ENCODE data around the gene TMEM163.
"Not testable (repeated sequence)": the region's sequence is repeated elsewhere in the genome, so short reads cannot be mapped to it uniquely, and the experiment has no call there.

TMEM163 gene

DNA sequence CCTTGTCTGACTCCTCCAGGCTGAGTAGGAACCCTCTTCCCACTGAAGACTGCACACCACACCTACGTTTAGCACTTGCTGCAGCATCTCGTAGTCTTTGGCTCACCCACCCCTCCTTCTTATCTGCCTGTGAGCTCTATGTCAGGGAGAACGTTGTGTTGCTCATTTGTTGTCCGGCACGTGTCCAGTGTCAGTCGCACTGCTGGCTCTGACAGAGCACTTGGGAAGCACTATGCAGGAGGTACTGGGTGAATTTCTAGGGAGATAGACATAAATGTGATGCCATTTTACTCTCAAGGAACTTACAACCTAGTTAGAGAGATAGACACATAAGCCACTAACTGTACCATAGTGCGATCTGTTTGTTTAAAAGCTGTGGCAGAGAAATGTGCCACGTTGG lies 241.8 kb downstream of the TMEM163 start:
- H3K4me3 ChIP-seq (ENCODE audit: low read depth, low read length); DNase-seq (ENCODE audit: low read depth): not testable (repeated sequence)

DNA sequence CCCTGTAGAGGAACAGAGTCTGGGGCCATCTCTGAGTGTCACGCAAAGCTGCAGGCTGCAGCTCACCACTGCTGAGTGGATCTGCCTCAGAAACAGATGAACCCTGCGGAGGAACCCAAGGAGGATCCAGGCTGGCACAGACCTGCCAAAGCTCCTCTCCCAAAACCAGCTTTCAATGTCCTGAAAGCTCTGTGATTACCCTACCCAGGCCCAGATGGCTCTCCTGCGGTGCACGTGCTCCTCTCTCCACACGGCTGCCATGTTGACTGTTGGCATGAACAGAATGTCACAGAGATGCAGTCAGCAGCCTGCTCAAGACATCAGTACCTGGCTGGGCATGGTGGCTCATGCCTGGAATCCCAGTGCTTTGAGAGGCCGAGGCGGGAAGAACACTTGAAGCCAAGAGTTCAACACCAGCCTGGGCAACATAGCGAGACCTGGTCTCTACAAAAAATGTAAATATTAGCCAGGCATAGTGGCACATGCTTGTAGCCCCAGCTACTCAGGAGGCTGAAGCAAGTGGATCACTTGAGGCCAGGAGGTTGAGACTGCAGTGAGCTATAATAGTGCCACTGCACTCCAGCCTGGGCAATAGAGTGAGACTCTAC lies 248.1 kb downstream of the TMEM163 start:
- no peak for DNase-seq (ENCODE audit: low read depth)
- H3K4me3 ChIP-seq (ENCODE audit: low read depth, low read length) = no peak overlapping the region

DNA sequence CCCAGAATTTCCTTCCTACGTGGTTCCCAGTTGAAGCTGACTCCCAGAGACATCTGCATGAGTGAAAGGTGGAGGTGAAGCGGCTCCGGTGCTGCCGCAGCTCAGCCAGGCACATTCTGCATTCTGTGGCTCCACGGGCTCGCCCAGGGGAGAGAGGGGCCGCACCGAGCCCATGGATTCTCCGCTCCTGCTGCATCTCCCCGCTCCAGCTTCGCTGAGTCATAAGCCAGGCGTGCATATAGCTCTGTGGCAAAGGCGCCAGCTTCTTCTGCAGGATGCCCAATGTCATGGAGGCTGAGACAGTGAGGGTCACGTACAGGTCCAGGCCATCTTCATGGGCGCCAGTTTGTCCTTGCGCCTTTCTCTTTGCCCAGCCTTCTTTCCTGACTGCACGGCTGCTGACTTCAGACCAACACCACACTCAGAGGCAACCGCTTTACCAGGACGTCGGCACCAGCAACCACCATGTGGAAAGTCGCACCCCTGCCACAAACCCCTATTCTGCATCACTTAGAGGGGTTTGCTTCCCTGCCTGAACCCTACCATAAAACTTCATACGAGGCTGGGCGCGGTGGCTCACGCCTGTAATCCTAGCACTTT lies 249.2 kb downstream of the TMEM163 start:
- no peak for DNase-seq (ENCODE audit: low read depth)
- H3K4me3 ChIP-seq (ENCODE audit: low read depth, low read length) = no peak overlapping the region

DNA sequence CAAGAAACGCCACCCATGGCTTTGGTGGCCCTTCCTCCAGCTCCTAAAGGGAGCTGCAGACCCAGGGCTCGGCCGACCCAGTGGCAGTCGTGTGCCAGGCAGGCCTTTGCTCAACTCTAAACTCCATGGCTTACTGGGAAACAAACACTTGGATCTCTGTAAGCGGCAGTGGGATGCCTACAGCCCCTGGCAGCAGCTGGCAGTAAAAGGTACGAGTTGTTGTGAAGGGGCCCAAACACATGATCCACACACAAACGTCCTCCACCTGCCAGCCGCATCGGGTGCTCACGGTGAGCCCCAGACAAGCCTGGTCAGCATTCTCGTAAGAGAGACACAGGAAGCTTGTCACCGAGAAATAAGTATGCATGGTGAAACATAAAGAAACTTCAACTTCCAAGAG lies 250.0 kb downstream of the TMEM163 start:
- H3K4me3 ChIP-seq (ENCODE audit: low read depth, low read length) = no peak overlapping the region
- DNase-seq (ENCODE audit: low read depth) = no peak

DNA sequence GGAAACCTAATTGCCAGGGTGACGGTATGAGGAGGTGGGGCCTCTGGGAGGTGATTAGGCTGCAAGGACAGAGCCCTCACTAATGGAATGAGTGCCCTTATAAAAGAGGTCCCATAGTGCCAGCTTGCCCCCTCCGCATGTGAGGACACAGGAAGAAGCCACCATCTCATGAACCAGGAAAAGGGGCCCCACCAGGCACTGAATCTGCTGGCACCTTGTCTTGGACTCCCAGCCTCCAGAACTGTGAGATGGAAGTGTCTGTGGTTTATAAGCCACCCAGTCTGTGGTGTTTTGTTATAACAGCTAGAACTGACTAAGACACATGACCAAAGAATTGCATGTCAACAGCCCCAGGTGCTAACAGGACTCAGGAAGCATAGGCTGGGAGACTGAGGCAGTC lies 250.6 kb downstream of the TMEM163 start:
- H3K4me3 ChIP-seq (ENCODE audit: low read depth, low read length) = no peak overlapping the region

DNA sequence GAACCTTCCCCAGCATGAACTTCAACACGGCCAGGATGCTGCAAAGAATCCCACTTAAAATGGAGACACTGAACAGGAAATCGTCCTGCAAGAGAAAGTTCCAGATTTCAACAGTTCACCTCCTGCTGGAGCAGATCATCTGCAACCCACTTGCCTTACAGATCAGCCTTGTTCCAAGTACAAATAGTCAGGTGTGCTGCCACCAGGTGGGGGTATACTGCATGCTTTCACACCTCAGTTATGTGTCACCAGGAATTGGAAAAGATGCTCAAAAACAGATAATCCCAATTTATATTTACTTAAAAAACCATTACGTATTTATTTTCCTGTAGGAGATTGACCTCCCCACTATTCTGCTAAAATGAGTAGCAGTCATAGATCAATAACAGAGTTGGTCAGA lies 252.7 kb downstream of the TMEM163 start:
- H3K4me3 ChIP-seq (ENCODE audit: low read depth, low read length) = no peak overlapping the region
- no peak for DNase-seq (ENCODE audit: low read depth)

More for the DNA sequence above, 250.6 kb downstream of the TMEM163 start:
- no peak for DNase-seq (ENCODE audit: low read depth)

DNA sequence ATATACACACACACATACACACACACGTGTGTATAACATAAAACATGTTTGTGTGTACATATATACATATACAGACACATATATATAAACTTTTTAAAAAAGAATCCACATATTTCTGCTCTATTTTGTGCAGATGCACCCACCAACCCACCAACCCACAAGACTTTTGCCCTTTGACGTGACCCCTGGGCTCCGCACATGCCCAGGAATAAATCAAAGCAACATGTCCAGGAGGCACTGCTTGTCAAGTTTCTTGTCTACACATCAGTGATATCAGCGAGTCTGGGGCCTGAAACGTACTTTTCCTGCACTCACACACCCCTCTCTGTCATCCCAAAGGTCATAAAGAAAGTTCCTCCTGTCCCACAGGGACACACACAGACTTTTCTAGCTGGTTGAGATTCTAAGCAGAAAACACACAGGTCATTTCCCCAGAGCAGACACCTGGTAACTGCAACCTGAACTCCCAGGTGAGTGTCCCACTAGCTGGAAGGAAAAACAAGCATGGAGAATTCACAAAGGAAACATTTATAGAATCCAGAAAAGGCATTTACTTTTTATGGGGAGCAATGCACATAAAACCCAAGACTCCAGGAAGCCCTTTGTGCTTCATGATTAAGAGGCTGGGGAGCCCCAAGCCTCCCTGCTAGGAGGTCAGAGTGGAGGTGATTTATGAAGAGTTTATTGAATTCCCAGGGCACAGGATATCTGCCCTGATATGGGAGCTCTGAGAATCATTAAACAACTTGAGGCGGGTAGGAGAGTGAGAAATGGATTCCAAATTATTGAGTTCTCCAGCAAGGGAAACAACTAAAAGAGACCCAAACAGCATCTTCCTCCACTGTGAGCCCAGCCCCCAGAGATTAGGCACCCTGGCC lies 253.3 kb downstream of the TMEM163 start:
- no peak overlapping the region for H3K4me3 ChIP-seq (ENCODE audit: low read depth, low read length)
- no peak for DNase-seq (ENCODE audit: low read depth)

DNA sequence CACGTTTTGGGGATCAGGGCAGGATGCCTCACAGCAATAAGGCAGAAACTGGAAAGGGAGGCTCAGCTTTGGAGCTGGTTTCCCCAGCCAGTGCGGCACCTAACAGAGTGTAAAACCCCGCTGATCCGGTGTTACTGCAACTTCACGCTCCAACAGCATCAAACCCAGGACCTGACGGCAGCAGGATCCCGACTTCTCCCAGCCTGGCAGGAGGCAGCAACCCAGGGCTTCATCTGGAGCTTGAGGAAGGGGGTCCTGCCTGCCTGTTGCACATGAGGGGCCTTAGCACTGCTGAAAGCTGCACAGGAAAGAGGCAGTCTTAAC lies 255.1 kb downstream of the TMEM163 start:
- H3K4me3 ChIP-seq (ENCODE audit: low read depth, low read length) = no peak overlapping the region
- DNase-seq (ENCODE audit: low read depth) = no peak

DNA sequence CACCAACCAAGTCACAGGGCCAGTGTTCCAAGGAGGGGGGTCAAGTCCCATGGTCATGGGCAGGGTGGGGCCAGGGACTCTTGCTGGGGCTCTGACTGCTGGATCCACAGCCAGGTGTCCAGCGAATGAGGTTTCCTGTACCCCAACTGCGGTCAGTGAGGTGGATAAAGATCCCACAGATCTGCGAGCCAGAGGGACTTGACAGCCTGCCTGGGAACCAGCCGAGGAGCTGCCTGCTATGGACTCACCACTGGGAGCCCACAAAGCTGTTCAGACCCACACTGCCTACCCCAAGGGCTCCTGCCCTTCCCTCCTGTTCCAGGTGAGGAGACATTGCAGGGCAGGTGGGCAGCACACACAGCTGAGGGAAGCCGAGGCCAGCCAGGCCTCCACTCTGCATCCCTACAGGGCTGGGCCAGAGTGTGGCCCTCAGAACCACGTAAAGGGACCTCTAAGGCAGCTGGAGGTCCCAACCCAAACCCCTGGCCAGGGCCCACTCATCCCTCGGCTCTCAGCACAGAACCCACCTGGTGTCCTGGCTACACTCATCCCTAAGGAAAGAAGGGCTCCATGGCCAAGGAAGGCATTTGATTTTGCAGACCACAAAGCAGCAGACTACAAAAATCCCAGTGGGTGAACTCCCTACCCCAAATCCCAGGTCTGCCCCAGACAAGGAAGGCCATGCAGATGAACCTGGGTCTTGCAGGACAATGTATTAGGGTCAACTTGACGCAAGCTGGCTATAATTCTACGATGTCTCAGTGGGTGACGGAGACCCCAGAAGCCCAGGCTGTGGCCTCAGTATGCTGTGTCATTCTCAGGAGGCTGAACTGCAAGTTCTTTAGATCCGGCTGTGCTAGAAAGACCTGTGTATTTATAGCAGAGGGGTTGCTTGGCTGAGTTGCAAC lies 255.8 kb downstream of the TMEM163 start:
- no peak for DNase-seq (ENCODE audit: low read depth)

DNA sequence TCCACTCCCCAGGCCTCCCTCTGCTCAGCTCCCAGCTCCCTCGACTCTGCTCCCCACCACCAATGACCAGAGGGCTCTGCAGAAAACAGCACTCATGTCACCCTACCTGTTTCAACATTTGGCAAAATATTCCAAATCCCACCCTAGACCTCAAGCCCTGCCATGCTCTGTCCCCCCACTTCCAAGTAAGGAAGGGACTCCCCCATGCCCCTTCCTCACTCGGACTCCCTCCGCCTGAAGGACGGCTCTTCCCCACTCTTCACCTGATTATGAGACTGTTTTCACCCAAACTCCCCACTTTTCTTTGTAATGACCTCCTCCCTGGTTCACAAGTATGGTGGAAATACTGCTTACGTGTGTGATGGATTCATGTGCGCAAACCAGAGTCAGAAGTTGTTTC lies 256.5 kb downstream of the TMEM163 start:
- no peak for DNase-seq (ENCODE audit: low read depth)

More for the DNA sequence above, 255.8 kb downstream of the TMEM163 start:
- no peak overlapping the region for H3K4me3 ChIP-seq (ENCODE audit: low read depth, low read length)

DNA sequence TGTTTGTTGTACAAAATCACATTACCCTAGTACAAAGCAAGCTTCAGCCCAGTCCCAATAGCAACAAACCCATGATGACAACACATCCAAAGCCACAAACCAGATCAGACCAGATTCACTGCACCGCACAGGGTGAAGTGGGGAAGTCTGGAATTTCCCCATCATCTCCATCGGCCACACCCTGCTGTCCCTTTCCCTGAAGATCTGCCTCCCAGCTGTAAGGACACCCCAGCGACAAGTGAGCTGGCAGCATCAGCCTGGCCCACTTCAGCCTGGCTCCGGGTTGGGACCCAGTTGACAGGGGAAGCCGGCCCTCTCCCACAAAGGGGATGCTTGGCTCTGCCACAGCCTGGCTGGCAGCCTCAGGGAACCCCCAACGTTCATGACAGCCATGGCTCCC lies 257.3 kb downstream of the TMEM163 start:
- no peak overlapping the region for H3K4me3 ChIP-seq (ENCODE audit: low read depth, low read length)
- DNase-seq (ENCODE audit: low read depth) = no peak

More for the DNA sequence above, 256.5 kb downstream of the TMEM163 start:
- no peak overlapping the region for H3K4me3 ChIP-seq (ENCODE audit: low read depth, low read length)

DNA sequence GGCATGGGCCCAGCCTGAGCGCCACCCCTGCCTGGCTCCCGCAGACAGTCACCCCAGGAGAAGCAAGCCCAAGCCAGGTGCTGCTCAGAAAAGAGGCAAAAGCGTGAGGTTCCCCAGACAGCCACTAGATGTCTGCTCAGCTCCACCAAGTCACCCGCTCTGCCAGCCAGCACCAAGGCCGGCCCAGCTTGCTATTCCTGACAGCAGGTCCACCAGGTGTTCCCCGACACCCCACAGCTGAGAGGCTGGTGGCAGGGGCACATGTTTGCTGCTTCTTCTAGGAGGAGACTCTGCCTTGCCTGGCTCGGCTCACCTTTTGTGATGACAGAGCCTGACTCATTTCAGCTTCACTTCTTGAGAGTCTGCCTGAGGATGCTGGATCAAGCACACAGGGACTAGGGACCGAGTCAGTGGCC lies 258.2 kb downstream of the TMEM163 start:
- DNase-seq (ENCODE audit: low read depth) = peak; percentile 13
- no peak overlapping the region for H3K4me3 ChIP-seq (ENCODE audit: low read depth, low read length)

DNA sequence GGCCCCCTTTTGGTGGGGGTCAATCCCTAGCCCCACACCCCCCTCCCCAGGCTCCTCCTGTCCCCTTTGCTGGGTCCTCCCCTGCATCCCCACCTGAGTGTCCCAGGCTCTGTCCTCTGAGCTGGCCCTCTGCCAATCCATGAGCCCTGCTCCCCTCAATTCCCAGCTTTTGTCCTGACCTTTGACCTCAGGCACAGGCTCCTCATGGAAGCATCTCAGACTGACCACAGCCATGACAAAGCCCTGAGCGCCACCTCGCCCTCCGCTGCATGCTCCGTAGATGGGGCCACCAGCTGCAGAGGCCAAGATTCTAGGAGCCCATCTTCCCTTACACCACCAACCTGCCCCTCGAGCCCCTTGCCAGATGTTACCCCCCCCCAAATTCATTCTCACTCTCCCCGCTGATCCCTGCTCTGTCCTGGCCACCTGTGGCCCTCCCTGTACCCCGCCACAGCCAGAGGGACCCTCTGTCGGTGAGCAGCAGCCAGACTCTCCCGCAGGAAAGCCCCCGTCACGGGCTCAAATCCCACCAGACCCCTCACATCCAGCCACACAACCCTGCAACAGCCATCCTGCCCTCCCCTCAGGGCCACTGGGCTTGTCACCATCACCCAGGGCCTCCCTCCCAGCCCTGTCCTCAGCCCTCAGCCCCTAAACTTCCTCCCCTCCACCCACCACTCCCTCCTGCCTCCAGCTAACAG lies 258.9 kb downstream of the TMEM163 start:
- no peak for DNase-seq (ENCODE audit: low read depth)
- H3K4me3 ChIP-seq (ENCODE audit: low read depth, low read length) = no peak overlapping the region

DNA sequence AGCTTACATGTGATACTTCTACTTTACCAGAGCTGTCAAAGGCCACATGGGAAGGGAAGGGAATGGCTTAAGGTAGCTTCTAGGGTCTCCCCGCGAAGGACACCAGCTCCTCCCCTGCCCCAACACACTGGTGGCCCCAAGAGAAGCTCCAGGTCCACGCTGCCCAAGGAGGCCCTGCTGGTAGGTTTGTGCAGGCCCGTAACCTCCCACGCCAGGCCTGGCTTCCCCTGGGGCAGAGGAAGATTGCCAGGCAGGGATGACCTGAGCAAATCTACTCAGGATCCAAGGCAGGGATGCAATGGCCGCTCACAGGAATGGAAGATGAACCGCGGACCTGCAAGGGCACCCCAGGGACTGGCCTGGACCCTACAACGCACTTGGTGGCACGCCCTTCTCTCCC lies 259.9 kb downstream of the TMEM163 start:
- no peak for DNase-seq (ENCODE audit: low read depth)
- no peak overlapping the region for H3K4me3 ChIP-seq (ENCODE audit: low read depth, low read length)

DNA sequence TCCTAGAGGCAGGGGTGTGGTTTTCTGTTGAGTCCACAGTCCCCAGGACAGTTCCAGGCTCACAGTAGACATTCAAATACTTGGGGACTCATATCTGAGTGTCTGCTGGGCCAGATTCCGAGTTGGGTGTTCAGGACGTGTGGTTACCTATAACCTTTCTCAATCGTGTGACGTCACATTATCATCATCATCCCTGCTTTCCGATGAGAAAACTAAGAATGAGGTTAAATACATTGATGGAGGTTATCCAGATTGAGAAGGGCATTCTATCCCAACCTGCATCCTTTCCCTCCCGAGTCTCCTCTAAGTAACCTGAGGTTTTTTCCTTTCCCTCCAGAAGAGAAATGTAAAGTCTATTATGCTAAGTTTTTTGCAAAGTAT lies 260.3 kb downstream of the TMEM163 start:
- DNase-seq (ENCODE audit: low read depth) = no peak
- no peak overlapping the region for H3K4me3 ChIP-seq (ENCODE audit: low read depth, low read length)

DNA sequence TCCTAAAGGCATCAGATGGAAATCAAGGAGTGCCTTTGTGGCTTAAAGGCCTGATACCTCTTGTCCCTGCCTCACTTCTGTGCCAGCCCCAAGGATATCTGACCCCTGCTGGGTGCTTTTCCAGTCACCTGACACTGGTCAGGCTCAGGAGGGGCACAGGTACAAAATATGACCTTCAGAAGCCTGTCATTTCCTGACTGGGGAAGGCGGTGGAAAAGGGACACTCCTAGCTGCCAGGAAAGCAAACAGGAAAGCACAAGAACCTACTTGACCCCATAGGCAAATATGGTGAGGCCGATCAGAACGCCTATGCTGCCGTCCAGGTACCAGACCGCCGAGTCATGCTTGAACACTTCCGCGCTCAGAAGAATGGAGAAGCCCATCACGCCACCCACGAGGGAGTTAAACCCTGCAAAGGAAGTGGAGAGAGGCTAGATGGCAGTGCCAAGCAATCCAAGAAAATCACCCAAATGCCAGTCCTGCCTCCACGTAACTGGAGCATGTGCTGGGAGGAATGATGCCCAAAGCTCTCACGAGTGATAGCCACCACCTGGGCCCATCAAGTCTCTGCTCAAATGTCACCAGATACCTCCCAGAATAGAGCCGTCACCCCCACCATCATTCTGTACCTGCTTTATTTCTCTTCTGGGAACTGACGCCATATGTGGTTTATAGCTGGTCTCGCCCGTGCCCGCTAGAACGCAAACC lies 260.9 kb downstream of the TMEM163 start:
- no peak for DNase-seq (ENCODE audit: low read depth)
- no peak overlapping the region for H3K4me3 ChIP-seq (ENCODE audit: low read depth, low read length)

DNA sequence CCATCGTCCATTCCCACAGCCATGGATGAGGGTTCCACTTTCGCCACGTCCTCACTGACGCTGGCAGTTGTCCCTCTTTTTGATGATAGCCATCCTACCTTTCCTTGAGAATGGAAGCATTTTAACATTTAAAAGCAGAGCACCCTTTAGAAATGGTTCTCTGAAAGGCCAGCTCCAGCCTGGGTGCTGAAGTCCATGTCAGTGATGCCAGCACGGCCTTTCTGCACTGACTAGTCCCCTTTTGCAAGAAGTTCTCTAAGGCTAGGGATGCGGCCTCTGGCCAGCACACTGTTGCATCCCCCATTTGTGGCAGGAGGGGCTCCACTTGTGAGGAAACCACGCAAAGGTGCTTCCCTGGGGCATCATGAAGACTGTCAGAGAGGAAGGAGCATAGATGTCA lies 261.4 kb downstream of the TMEM163 start:
- no peak overlapping the region for H3K4me3 ChIP-seq (ENCODE audit: low read depth, low read length)
- no peak for DNase-seq (ENCODE audit: low read depth)

DNA sequence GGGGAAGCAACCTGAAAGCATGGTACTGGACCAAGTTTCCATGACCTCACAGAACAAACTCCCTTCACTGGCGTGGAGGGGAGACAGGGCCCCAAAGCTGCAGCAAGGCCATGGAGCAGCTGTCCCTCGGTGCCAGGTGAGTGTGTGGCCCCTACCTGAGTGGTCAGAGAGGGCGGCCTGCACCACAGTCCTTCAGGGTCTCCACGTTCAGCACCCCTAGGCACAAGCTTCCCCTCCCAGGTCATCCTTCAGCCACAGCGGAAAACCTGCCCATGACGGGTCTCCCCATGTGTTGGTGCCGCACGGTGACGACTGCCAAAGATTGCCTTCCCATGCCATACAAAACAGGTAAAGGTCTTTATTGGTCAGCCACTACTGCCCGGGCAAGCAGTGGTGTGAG lies 263.4 kb downstream of the TMEM163 start:
- no peak overlapping the region for H3K4me3 ChIP-seq (ENCODE audit: low read depth, low read length)
- no peak for DNase-seq (ENCODE audit: low read depth)

DNA sequence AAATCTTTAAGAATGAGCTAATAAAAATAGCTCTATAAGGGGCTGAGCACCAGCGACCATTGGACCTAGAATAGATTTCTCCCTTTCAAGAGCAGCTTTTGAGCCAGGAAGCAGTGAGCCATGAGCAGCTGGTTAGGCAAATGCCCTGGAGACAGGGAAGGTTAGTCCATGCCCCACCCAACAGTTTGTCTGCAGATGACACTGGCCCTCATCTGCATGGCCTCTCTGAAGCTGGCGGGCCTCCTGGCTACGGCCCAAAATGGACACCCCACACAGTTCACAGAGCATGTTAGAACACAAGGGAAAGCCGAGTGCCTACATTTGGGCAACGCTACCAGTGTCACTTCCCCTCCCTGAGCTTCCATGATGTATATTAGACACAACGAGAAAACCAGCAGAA lies 263.9 kb downstream of the TMEM163 start:
- no peak overlapping the region for H3K4me3 ChIP-seq (ENCODE audit: low read depth, low read length)
- DNase-seq (ENCODE audit: low read depth) = no peak

Measured in skeletal muscle cell (primary cell).